Measurements from ENCODE around the gene C1QTNF6. TPM values are rescaled to one million over a fixed set of nuclear protein-coding genes. Genes with fewer than 3 reads are reported as not detected.

Gene C1QTNF6
- polyA plus RNA-seq, 1 of the 3 experiments (the other 2 are of a cell fraction) = 47.7 TPM

DNA sequence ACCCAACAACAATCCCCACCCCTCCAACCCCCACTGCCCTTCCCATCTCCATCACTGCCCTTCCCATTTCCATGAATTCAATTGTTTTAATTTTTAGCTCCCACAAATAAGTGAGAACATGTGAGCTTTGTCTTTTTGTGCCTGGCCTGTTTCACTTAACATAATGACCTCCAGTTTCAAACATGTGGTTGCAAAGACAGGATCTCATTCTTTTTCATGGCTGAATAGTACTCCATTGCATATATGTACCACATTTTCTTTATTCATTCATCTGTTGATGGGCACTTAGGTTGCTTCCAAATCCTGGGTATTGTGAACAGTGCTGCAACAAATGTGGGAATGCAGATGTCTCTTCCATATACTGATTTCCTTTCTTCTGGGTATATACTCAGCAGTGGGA lies 37.3 kb downstream of the C1QTNF6 start:
- Histone ChIP-seq H2AFZ (ENCODE audit: low read depth) (no peak overlapping the region), H3K4me3 (ENCODE audit: low read depth in 2 of 2, low read length in 1 of 2) (no peak overlapping the region), H4K20me1 (ENCODE audit: insufficient read depth) (no peaks in the 10 kb centered on the region), H3K9me3 (no peaks in the 10 kb centered on the region), H3F3A (replicated peaks; ENCODE audit: insufficient read depth) (no peaks in the 10 kb centered on the region), H3K27me3 (ENCODE audit: insufficient read depth) (no peaks in the 10 kb centered on the region), H3K4me1 (ENCODE audit: control insufficient read depth in 1 of 2, insufficient read depth in 2 of 2, low read depth in 1 of 2, low read length in 1 of 2) (no peaks in the 10 kb centered on the region), H3K36me3 (replicated peaks in 1 of 2; ENCODE audit: control insufficient read depth in 1 of 2, insufficient read depth in 2 of 2, low read length in 1 of 2) (no peaks in the 10 kb centered on the region), H3K27ac (ENCODE audit: low read depth in 2 of 2, low read length in 1 of 2) (no peak overlapping the region), H3K9ac (no peak overlapping the region), H3K9me2 (no peaks in the 10 kb centered on the region), H3K79me2 (ENCODE audit: insufficient read depth) (no peaks in the 10 kb centered on the region), H3K4me2 (no peak overlapping the region)
- CTCF ChIA-PET = no interaction called here
- no peak for DNase-seq
- no peak for TF ChIP-seq TAF1 (IDR thresholded peaks at IDR 0.05; ENCODE audit: borderline replicate concordance, low read depth, low read length)
- no peak for TF ChIP-seq NFIC (IDR thresholded peaks at IDR 0.05; ENCODE audit: borderline replicate concordance)
- TF ChIP-seq, protein P1, sequence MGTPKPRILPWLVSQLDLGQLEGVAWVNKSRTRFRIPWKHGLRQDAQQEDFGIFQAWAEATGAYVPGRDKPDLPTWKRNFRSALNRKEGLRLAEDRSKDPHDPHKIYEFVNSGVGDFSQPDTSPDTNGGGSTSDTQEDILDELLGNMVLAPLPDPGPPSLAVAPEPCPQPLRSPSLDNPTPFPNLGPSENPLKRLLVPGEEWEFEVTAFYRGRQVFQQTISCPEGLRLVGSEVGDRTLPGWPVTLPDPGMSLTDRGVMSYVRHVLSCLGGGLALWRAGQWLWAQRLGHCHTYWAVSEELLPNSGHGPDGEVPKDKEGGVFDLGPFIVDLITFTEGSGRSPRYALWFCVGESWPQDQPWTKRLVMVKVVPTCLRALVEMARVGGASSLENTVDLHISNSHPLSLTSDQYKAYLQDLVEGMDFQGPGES (IDR thresholded peaks at IDR 0.05; ENCODE audit: low read depth, low read length) = no peak
- no peak for TF ChIP-seq EP300 (IDR thresholded peaks at IDR 0.05; ENCODE audit: borderline replicate concordance in 1 of 2, low read depth in 1 of 2, low read length in 1 of 2)
- TF ChIP-seq FOXM1 (IDR thresholded peaks at IDR 0.05; ENCODE audit: low read depth) = no peak
- TF ChIP-seq YY1 (IDR thresholded peaks at IDR 0.05; ENCODE audit: low read depth) = no peak
- no peak for TF ChIP-seq MXI1 (IDR thresholded peaks at IDR 0.05; ENCODE audit: low read depth, low read length)
- POLR2A ChIA-PET = no interaction called here

DNA sequence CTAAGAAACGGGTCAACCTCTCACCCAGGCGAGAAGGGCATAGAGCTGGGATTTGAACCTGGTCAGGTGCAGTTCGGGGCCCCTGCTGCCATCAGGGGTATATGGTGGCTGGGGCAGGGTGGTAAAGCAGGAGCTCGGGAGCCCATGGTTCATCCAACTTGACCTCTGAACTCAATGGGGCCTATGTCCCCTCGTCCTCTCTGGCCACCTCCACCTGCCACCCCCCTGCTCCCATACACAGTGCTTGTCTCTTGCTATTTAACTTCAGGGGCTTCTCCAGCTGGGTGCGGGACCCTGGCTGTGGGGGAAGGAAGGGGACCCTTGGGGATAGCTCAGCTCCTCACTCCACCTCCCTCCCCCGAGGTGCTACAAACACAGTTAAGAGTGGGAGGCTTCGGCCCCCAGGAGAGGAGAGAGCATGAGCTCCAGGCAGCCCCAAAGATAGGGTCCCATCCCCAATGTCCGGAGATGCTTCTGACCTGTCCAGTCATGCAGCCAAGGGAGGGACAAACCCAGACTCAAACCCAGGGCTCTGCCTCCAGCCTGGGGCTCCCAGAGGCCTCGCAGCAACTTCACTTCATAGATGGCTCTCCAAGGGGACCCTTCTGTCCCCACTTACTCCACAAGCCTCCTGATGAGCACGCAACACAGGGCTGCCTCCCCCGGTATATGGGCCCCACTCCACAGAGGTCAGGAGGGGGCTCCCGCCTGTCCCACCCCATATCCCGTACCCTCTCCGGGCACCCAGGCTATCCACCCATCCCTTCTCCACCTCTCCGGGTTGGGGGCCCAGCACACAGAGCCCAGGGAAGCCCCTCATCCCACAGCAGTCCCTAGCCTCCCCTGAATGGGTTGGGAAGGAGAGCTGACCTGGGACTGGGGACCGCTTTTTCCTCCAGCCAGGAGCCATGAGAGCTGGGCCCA lies 39.0 kb downstream of the C1QTNF6 start:
- Histone ChIP-seq H3K9me2 (no peaks in the 10 kb centered on the region), H3K9ac (no peak overlapping the region), H3F3A (replicated peaks; ENCODE audit: insufficient read depth) (no peaks in the 10 kb centered on the region), H3K4me3 (ENCODE audit: low read depth in 2 of 2, low read length in 1 of 2) (no peak overlapping the region), H3K9me3 (no peaks in the 10 kb centered on the region), H2AFZ (ENCODE audit: low read depth) (no peak overlapping the region), H3K27ac (ENCODE audit: low read depth in 2 of 2, low read length in 1 of 2) (no peak overlapping the region), H3K4me1 (ENCODE audit: control insufficient read depth in 1 of 2, insufficient read depth in 2 of 2, low read depth in 1 of 2, low read length in 1 of 2) (no peaks in the 10 kb centered on the region), H4K20me1 (ENCODE audit: insufficient read depth) (no peaks in the 10 kb centered on the region), H3K4me2 (no peak overlapping the region), H3K79me2 (ENCODE audit: insufficient read depth) (no peaks in the 10 kb centered on the region), H3K27me3 (ENCODE audit: insufficient read depth) (no peaks in the 10 kb centered on the region), H3K36me3 (replicated peaks in 1 of 2; ENCODE audit: control insufficient read depth in 1 of 2, insufficient read depth in 2 of 2, low read length in 1 of 2) (no peaks in the 10 kb centered on the region)
- 73% methylated on average over 15 of the region's 17 CpGs for WGBS (ENCODE audit: low lambda C conversion rate)
- POLR2A ChIA-PET = no interaction called here
- DNase-seq = no peak
- TF ChIP-seq MXI1 (IDR thresholded peaks at IDR 0.05; ENCODE audit: low read depth, low read length) = no peak
- TF ChIP-seq NRF1 (IDR thresholded peaks at IDR 0.05; ENCODE audit: low read depth, low read length) = no peak
- TF ChIP-seq, protein P2, sequence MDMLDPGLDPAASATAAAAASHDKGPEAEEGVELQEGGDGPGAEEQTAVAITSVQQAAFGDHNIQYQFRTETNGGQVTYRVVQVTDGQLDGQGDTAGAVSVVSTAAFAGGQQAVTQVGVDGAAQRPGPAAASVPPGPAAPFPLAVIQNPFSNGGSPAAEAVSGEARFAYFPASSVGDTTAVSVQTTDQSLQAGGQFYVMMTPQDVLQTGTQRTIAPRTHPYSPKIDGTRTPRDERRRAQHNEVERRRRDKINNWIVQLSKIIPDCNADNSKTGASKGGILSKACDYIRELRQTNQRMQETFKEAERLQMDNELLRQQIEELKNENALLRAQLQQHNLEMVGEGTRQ (IDR thresholded peaks at IDR 0.05; ENCODE audit: borderline replicate concordance, low read depth, low read length) = no peak
- TF ChIP-seq YY1 (IDR thresholded peaks at IDR 0.05; ENCODE audit: low read depth) = no peak
- TF ChIP-seq GATA2 (CRISPR knock-in tag; IDR thresholded peaks at IDR 0.05) = no peak
- CTCF ChIA-PET = interaction anchor here (1.3 to 1.4 kb wide), 2 partner anchors 18 to 50 kb away, joined by 3 to 5 read pairs; no protein-coding TSS in a partner anchor
